ENCODE results near the gene HOXC11.

DNA sequence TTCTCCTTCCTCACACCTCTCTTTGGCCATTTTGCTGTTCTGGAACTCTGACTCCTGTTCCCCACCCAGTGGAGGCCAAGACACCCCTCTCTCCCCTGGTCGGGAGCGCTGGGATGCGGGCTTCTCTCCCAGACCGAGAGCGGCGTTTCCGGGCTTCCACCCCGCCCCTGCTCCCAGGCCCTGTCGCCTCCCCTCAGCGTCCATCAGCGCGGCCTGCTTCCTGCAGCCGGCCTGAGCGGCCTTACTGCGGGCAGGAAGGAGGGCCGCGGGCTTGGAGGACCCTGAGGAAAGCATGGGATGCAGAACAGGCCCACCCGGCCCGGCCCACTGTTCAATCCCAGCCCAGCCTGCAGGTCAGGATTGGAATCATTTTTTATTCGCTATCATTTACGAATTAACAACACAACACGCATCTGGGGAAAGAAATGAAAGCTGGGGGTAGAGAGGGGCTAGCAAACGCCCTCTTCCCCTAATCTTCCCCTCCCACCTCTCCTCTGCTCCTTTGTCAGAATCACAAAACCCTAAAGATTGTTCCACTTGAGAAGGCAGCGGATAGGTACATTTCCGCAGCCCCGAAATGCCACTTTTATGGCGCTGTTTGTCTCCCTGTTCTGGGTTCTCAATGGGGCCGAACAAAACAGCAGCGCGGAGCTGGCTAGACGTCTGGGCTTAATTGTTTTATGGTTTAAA is 32.1 kb downstream of the HOXC11 start:
- TF ChIP-seq, protein P1, sequence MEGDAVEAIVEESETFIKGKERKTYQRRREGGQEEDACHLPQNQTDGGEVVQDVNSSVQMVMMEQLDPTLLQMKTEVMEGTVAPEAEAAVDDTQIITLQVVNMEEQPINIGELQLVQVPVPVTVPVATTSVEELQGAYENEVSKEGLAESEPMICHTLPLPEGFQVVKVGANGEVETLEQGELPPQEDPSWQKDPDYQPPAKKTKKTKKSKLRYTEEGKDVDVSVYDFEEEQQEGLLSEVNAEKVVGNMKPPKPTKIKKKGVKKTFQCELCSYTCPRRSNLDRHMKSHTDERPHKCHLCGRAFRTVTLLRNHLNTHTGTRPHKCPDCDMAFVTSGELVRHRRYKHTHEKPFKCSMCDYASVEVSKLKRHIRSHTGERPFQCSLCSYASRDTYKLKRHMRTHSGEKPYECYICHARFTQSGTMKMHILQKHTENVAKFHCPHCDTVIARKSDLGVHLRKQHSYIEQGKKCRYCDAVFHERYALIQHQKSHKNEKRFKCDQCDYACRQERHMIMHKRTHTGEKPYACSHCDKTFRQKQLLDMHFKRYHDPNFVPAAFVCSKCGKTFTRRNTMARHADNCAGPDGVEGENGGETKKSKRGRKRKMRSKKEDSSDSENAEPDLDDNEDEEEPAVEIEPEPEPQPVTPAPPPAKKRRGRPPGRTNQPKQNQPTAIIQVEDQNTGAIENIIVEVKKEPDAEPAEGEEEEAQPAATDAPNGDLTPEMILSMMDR (IDR thresholded peaks at IDR 0.05; ENCODE audit: low read depth, low read length), result no peak
- TF ChIP-seq POLR2A (IDR thresholded peaks at IDR 0.05; ENCODE audit: extremely low read depth, insufficient read length) (no peak), MYC (IDR thresholded peaks at IDR 0.05; ENCODE audit: low read depth, low read length) (no peak)
- TF ChIP-seq, protein P2, sequence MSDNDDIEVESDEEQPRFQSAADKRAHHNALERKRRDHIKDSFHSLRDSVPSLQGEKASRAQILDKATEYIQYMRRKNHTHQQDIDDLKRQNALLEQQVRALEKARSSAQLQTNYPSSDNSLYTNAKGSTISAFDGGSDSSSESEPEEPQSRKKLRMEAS (IDR thresholded peaks at IDR 0.05; ENCODE audit: low read depth, low read length), result no peak
